HepG2 (cell line): ENCODE measurements around the gene ABHD17B.

Experiments
- BRCA1 ChIP-seq: sonication (generic); formaldehyde crosslinking; IDR thresholded peaks from 2 replicates; pipeline ENCODE4 v1.4.0; 2020; ENCODE audit warnings: missing genetic modification reagents
- CBX5 ChIP-seq: sonication (generic); formaldehyde crosslinking; IDR thresholded peaks from 2 replicates; pipeline ENCODE4 v1.4.0; 2020; ENCODE audit warnings: missing genetic modification reagents, borderline replicate concordance
- HIC2 ChIP-seq: sonication (generic); formaldehyde crosslinking; IDR thresholded peaks from 2 replicates; pipeline ENCODE4 v1.9.0; 2022; ENCODE audit warnings: low read depth, missing genetic modification reagents
- MTF1 ChIP-seq: sonication (generic); formaldehyde crosslinking; IDR thresholded peaks from 2 replicates; pipeline ENCODE4 v1.5.0; 2020; ENCODE audit warnings: missing genetic modification reagents
- POLR2A ChIP-seq, 2 experiments: IDR thresholded peaks; 2 replicates each; pipeline ENCODE4 v1.6.1; 2011; ENCODE audit warnings: low read depth in 2 of 2, low read length in 2 of 2, mild to moderate bottlenecking in 1 of 2, moderate library complexity in 1 of 2; ENCODE audit not compliant: insufficient read depth in 1 of 2
- TAF1 ChIP-seq: sonication (generic); formaldehyde crosslinking; IDR thresholded peaks from 2 replicates; pipeline ENCODE4 v1.4.0; 2020; ENCODE audit warnings: missing genetic modification reagents
- ZNF589 ChIP-seq: sonication (generic); formaldehyde crosslinking; conservative IDR thresholded peaks from 2 replicates; pipeline ENCODE4 v1.8.0; 2022; ENCODE audit warnings: mild to moderate bottlenecking, moderate library complexity, missing genetic modification reagents

GRCh38 chr9:71909887-71910649 is 925 bp downstream of the ABHD17B start:
- TF ChIP-seq POLR2A (IDR thresholded peaks at IDR 0.05; ENCODE audit: insufficient read depth in 1 of 2, low read depth in 2 of 2, low read length in 2 of 2) (no peak), MTF1 (CRISPR knock-in tag) (no peak), HIC2 (CRISPR knock-in tag) (no peak), ZNF589 (no peak), CBX5 (CRISPR knock-in tag) (no peak), BRCA1 (no peak), TAF1 (CRISPR knock-in tag) (no peak)
